HG03025 (cell line): ENCODE data around the gene SENP6.
"Not testable (repeated sequence)": the region's sequence is repeated elsewhere in the genome, so short reads cannot be mapped to it uniquely, and the experiment has no call there.

Source experiments
- ATAC-seq: cut with Tn5 transposase; IDR thresholded peaks from one replicate; pipeline ENCODE4 v1.9.1; 2021; ENCODE audit warnings: mild to moderate bottlenecking, moderate library complexity; ENCODE audit not compliant: unreplicated experiment, low FRiP score

SENP6 gene

GRCh38 chr6:75656479-75656878 is 54.8 kb downstream of the SENP6 start:
- no peak for ATAC-seq

- no peak for ATAC-seq
Observed at GRCh38 chr6:75657327-75657726, 55.6 kb downstream of the SENP6 start.

GRCh38 chr6:75666592-75666991 is 64.9 kb downstream of the SENP6 start:
- ATAC-seq = no peak

GRCh38 chr6:75673884-75674283 is 72.2 kb downstream of the SENP6 start:
- no peak for ATAC-seq

- ATAC-seq = no peak
Observed at GRCh38 chr6:75676377-75676776, 74.7 kb downstream of the SENP6 start.

- ATAC-seq = not testable (repeated sequence)
Observed at GRCh38 chr6:75682548-75682947, 80.9 kb downstream of the SENP6 start.

GRCh38 chr6:75683005-75683404 is 81.3 kb downstream of the SENP6 start:
- ATAC-seq = not testable (repeated sequence)

GRCh38 chr6:75687535-75687934 is 85.9 kb downstream of the SENP6 start:
- ATAC-seq = not testable (repeated sequence)

GRCh38 chr6:75687937-75688336 is 86.3 kb downstream of the SENP6 start:
- ATAC-seq = not testable (repeated sequence)

GRCh38 chr6:75689576-75689975 is 87.9 kb downstream of the SENP6 start:
- no peak for ATAC-seq

GRCh38 chr6:75691012-75691411 is 89.3 kb downstream of the SENP6 start:
- ATAC-seq = no peak

GRCh38 chr6:75693534-75693933 is 91.9 kb downstream of the SENP6 start:
- no peak for ATAC-seq

GRCh38 chr6:75694406-75694805 is 92.7 kb downstream of the SENP6 start:
- no peak for ATAC-seq

GRCh38 chr6:75708334-75708733 is 106.7 kb downstream of the SENP6 start:
- ATAC-seq = not testable (repeated sequence)

GRCh38 chr6:75711173-75711572 is 109.5 kb downstream of the SENP6 start:
- ATAC-seq = no peak

- ATAC-seq = no peak
Observed at GRCh38 chr6:75719133-75719532, 117.5 kb downstream of the SENP6 start.

- ATAC-seq = no peak
Observed at GRCh38 chr6:75723382-75723781, 121.7 kb downstream of the SENP6 start.

- ATAC-seq = no peak
Observed at GRCh38 chr6:75727206-75727605, 125.5 kb downstream of the SENP6 start.

- ATAC-seq = not testable (repeated sequence)
Observed at GRCh38 chr6:75731029-75731428, 129.3 kb downstream of the SENP6 start.

- ATAC-seq = no peak
Observed at GRCh38 chr6:75735491-75736186, 134.0 kb downstream of the SENP6 start.

- no peak for ATAC-seq
Observed at GRCh38 chr6:75743971-75744370, 142.3 kb downstream of the SENP6 start.

GRCh38 chr6:75745404-75745803 is 143.7 kb downstream of the SENP6 start:
- no peak for ATAC-seq

GRCh38 chr6:75746221-75746620 is 144.5 kb downstream of the SENP6 start:
- ATAC-seq = no peak
